SW 1271 (cell line): ENCODE measurements around the gene SPI1.

Experiments
- DNase-seq, 2 experiments: peaks; one replicate each; lab custom pipeline; 2025; lab: John Stamatoyannopoulos, UW

The SPI1 gene

GRCh38 chr11:47358731-47359051, 19.7 kb downstream of the SPI1 start:
- DNase-seq: no peak

GRCh38 chr11:47357985-47358730, 20.2 kb downstream of the SPI1 start:
- no peak for DNase-seq

GRCh38 chr11:47356998-47357329, 21.4 kb downstream of the SPI1 start:
- no peak for DNase-seq

GRCh38 chr11:47356129-47356997, 22.0 kb downstream of the SPI1 start:
- no peak for DNase-seq

GRCh38 chr11:47355283-47356128, 22.8 kb downstream of the SPI1 start:
- peak; percentile 42 to 89 for DNase-seq

GRCh38 chr11:47354913-47355282, 23.4 kb downstream of the SPI1 start:
- no peak for DNase-seq

GRCh38 chr11:47353978-47354774, 24.2 kb downstream of the SPI1 start:
- DNase-seq: no peak

- no peak for DNase-seq
Measured at GRCh38 chr11:47352556-47352955, 25.8 kb downstream of the SPI1 start, which contains the start of gene MYBPC3. TSS of gene MYBPC3 (minus strand) at chr11:47352702. CDS start at chr11:47352647, 55 bp downstream.

GRCh38 chr11:47351156-47352126, 26.9 kb downstream of the SPI1 start:
- DNase-seq: no peak

GRCh38 chr11:47350315-47350714, 28.0 kb downstream of the SPI1 start:
- no peak for DNase-seq

- no peak for DNase-seq
Measured at GRCh38 chr11:47349521-47350095, 28.7 kb downstream of the SPI1 start.

- DNase-seq: peak in 1 of 2 experiments; percentile 20
Measured at GRCh38 chr11:47348859-47349258, 29.5 kb downstream of the SPI1 start.

- no peak for DNase-seq
Measured at GRCh38 chr11:47348131-47348802, 30.1 kb downstream of the SPI1 start.

GRCh38 chr11:47347137-47347536, 31.2 kb downstream of the SPI1 start:
- no peak for DNase-seq

GRCh38 chr11:47345890-47346563, 32.3 kb downstream of the SPI1 start:
- DNase-seq: no peak

- DNase-seq: no peak
Measured at GRCh38 chr11:47342854-47343253, 35.5 kb downstream of the SPI1 start.

- no peak for DNase-seq
Measured at GRCh38 chr11:47342036-47342803, 36.1 kb downstream of the SPI1 start.
